HG02852 (cell line): ENCODE results near the gene OTOF.

Source experiments
- ATAC-seq: cut with Tn5 transposase; IDR thresholded peaks from one replicate; pipeline ENCODE4 v1.9.1; 2021; ENCODE audit warnings: mild to moderate bottlenecking, moderate library complexity; ENCODE audit not compliant: unreplicated experiment

The OTOF gene

GRCh38 chr2:26454561-26455001 lies 23.3 kb downstream of the OTOF start:
- ATAC-seq: no peak

GRCh38 chr2:26453421-26454329 lies 24.2 kb downstream of the OTOF start:
- no peak for ATAC-seq

GRCh38 chr2:26451700-26452099 lies 26.2 kb downstream of the OTOF start:
- ATAC-seq: no peak

GRCh38 chr2:26450031-26450635 lies 27.8 kb downstream of the OTOF start:
- ATAC-seq: no peak

- ATAC-seq: no peak
Measured at GRCh38 chr2:26449278-26450030, 28.5 kb downstream of the OTOF start.

GRCh38 chr2:26448651-26449050 lies 29.3 kb downstream of the OTOF start:
- ATAC-seq: no peak

GRCh38 chr2:26444236-26444635 lies 33.7 kb downstream of the OTOF start:
- ATAC-seq: no peak

GRCh38 chr2:26442707-26443106 lies 35.2 kb downstream of the OTOF start:
- ATAC-seq: no peak

- no peak for ATAC-seq
Measured at GRCh38 chr2:26442301-26442700, 35.6 kb downstream of the OTOF start.

- ATAC-seq: no peak
Measured at GRCh38 chr2:26438926-26439325, 39.0 kb downstream of the OTOF start.

- no peak for ATAC-seq
Measured at GRCh38 chr2:26438526-26438925, 39.4 kb downstream of the OTOF start.

- no peak for ATAC-seq
Measured at GRCh38 chr2:26435106-26435505, 42.8 kb downstream of the OTOF start.

- ATAC-seq: no peak
Measured at GRCh38 chr2:26432859-26433258, 45.1 kb downstream of the OTOF start.

GRCh38 chr2:26432363-26432762 lies 45.6 kb downstream of the OTOF start:
- ATAC-seq: no peak

GRCh38 chr2:26430826-26431225 lies 47.1 kb downstream of the OTOF start:
- no peak for ATAC-seq

- ATAC-seq: no peak
Measured at GRCh38 chr2:26429779-26430578, 47.9 kb downstream of the OTOF start.

GRCh38 chr2:26428846-26429245 lies 49.1 kb downstream of the OTOF start:
- no peak for ATAC-seq

GRCh38 chr2:26424221-26424620 lies 53.7 kb downstream of the OTOF start:
- ATAC-seq: no peak

GRCh38 chr2:26423750-26424149 lies 54.2 kb downstream of the OTOF start:
- ATAC-seq: no peak

- no peak for ATAC-seq
Measured at GRCh38 chr2:26422947-26423629, 54.8 kb downstream of the OTOF start.
